Kidney tubule cell (primary cell): ENCODE data around the gene SLC19A1.
A peak's percentile ranks its signal among the peaks of the same experiment; 100 is the strongest.

Source experiments
- DNase-seq: peaks from one replicate; pipeline ENCODE4 v3.0.0-alpha.2; 2018; ENCODE audit warnings: low spot score

Gene SLC19A1

DNA sequence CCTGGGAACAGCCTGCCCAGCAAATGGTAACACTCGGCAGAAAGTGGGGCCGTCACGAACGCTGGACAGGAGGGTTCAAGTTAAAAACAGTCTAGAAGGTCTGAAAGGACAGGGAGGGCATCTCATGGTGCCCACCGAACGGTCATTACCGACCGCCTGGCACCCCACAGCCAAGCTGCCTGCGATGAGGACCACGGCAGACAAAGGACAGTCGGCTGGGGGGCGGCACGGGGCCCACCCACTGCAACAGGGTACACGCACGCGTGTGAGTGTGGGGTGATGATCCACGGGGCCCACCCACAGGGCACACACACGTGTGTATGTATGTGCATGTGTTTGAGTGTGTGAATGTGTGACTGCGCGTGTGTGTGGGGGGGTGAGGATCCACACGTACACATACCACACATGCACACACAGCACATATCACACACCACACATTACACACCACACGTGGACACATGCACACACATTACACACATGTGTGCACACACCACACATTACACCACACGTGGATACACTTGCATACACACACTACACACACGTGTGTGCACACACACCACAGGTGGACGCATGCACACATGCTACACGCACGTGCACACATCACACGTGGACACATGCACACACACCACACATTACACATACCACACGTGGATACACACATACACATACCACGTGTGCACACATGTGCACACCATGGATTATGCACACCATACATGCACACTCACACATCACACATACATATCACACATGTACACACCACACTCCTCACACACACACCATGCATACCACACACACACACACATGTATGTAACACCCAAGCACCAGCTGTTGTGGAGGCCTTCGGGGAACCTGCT lies 63.2 kb downstream of the SLC19A1 start:
- DNase-seq = no peak

- peak; percentile 40 for DNase-seq
Observed at GRCh38 chr21:45478115-45478801, 64.0 kb downstream of the SLC19A1 start.

DNA sequence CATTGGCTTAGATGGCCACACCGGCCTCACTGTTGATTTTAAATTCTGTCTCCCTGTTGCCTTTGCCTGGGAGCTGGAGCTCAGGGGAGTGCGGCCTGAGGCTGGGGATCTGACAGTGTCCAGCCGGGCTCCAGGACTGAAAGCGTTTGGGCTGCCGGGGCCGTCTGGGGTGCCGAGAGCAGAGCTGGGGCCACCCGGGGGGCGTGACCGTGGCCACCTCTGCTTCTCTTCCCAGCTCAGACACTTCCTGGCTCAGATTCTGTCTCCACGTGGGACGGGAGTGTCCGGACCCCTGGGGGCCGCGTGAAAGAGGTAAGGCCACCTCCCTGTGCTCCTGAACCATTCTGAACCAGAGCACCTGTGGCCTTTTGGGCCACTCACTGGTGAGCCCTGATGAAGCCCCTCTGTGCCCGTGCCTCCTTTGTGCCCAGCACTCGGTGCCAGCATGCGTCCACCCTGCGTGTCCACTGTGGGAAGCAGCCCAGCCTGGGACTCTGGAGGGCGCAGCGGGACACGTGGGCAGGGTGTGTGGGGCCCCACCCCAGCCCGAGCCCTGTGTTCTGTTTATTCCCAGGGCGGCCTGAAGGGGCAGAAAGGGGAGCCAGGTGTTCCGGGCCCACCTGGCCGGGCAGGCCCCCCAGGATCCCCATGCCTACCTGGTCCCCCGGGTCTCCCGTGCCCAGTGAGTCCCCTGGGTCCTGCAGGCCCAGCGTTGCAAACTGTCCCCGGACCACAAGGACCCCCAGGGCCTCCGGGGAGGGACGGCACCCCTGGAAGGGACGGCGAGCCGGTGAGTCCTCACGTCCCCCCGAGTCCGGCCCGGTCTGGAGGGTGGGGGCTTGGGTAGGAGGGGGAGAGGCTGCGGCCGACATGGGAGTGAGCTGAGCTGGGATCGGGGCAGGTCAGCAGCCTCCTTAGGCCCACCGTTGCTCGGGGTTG lies 64.8 kb downstream of the SLC19A1 start:
- DNase-seq = no peak

- no peak for DNase-seq
Observed at GRCh38 chr21:45476582-45476981, 65.7 kb downstream of the SLC19A1 start.

DNA sequence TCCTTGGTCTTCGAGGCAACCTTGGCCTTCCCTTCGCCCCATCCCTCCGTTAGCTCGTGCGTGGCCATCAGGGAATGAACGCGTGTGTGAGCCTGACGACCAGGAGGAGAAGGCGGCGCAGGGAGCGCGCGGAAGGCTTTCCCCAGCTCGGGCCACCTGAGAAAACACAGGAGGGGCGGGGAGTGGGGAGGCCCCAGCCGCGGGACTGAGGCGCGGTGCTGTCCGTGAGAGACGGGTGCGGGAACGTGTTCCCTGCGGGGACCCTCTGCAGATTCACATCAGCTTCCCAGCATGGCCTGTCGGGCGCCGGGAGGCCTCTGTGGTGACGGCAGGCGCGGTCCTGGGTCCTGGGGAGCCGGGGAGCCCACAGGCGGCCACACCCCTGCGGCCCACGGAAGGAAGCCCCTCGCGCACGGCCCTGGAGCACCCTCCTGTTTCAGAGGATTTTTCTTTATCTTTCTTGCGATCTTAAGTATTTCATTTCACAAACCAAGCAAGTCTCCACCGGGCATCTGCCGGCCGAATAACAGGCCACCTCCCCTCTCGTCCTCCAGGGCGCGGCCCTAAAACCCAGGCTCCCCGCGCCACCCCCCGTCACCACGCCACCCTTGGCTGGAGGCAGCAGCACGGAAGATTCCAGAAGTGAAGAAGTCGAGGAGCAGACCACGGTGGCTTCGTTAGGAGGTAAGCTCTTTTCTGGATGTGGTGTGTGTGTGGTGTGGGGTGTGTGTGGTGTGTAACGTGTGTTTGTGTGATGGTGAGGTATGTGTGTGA lies 66.3 kb downstream of the SLC19A1 start:
- no peak for DNase-seq

GRCh38 chr21:45475004-45475685 lies 67.1 kb downstream of the SLC19A1 start:
- no peak for DNase-seq

GRCh38 chr21:45474323-45474950 lies 67.8 kb downstream of the SLC19A1 start:
- no peak for DNase-seq

DNA sequence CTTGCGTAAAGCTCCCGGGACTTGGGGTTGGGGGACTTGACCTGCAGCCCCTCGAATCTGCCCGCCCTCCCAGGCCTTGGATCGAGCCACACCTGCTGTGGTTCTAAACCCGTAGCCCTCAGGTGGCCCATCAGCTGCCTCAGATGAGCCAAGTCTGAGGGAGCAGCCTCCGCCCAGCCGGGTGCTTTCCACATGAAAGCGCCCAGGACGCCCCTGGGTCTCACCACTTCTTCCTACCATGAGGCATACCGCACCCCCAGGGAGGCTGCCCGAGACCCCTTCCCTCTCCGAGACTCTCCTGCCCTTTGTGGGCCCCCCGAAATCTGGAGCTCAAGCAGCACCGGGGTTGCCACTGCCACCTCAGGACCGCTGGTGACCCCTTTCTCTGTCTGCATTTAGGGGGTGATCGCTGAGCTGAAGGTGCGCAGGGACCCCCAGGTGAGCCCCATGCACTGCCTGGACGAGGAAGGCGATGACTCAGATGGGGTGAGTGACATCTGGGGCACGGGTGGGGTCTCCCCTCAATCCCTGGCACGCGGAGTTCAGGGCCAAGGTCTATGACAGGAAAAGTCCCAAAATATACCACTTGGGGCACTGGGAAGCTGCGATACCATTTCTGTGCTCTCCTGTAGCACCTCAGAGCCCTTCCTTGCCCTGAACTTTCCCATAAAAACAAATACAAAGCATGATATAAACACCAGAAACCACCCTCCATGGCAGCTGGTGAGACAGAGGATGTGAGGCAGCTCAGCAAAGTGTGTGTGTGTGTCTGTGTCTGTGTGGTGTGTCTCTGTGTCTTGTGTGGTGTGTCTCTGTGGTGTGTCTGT lies 68.5 kb downstream of the SLC19A1 start:
- no peak for DNase-seq

- DNase-seq = no peak
Observed at GRCh38 chr21:45472445-45473365, 69.5 kb downstream of the SLC19A1 start.

DNA sequence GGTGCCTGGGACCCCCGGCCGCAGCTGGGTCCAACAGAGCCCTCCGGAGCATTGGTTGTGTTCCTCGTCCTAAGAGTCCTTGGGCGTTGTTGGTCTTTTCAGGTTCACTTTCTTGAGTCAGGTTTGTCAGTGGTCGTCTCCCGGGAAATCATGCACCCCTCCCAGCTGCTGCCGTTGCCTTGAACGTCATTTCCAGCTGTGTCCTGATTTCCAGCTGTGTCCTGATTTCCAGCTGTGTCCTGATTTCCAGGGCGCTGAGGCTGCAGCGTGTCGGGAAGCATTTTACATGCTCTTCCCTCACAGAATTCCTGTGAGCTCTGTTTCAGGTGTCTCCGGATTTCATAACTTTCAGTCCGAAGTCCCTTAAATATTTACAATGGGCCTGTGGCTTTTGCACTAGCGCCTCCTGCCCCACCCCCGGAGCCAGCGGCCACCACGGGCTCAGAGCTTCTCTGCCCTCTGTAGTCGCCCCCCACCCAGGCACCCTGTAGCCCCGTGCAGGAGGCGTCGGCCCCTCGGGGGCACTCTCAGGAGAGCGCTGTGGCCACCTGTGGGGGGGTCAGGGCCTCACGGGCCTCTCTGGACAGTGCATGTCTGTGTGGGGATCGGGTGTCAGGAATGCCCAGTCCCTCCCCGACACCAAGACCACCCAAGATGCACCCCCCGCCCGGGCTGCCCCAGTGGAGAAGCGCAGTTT lies 70.6 kb downstream of the SLC19A1 start:
- no peak for DNase-seq

DNA sequence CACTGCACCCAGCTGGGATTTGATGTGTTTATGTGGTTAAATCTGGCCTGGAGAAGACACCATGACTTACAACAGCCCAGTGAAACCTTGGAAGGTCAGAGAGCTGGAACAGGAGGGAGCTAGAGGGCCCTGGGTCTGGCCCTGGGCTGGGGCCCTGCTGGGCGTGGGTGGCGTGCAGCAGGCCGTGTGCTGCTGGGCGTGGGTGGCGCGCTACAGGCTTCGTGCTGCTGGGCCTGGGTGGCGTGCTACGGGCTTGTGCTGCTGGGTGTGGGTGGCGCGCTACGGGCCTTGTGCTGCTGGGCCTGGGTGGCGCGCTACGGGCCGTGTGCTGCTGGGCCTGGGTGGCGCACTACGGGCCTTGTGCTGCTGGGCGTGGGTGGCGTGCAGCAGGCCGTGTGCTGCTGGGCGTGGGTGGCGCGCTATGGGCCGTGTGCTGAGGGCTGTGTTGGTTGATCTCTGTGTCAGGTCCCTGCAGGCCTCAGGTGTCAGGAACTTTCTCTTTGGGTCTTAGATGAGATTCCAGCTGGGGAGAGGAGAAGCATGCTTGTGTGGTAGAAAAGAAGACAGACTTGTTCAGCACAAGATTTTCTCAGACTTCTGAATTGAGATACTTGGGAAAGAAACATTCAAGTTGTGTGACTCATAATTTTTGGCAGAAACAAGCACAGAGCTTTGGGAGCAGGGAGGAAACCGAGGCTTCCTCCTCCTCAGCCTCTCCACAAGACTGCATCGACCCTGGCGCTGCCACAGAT lies 71.3 kb downstream of the SLC19A1 start:
- peak; percentile 73 for DNase-seq

DNA sequence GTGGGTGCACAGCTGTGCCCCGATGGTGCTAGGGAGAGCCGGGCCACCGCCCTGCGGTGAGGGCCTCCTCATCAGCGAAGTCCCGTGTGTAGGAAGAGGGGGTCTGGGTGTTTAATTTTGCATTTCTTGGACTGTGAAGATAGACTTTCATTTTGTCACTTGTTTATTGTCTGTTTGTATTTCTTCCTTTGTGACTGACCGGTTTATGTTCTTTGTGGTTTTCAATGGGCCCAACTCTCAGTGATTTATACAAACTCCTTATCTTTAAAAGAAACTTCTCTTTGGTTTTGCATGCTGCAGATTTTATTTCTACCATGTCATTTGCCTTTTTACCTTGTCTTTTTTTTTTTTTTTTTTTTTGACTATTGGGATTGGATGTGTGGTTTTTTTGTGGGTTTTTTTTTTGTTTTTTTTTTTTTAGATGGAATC lies 72.1 kb downstream of the SLC19A1 start:
- no peak for DNase-seq

DNA sequence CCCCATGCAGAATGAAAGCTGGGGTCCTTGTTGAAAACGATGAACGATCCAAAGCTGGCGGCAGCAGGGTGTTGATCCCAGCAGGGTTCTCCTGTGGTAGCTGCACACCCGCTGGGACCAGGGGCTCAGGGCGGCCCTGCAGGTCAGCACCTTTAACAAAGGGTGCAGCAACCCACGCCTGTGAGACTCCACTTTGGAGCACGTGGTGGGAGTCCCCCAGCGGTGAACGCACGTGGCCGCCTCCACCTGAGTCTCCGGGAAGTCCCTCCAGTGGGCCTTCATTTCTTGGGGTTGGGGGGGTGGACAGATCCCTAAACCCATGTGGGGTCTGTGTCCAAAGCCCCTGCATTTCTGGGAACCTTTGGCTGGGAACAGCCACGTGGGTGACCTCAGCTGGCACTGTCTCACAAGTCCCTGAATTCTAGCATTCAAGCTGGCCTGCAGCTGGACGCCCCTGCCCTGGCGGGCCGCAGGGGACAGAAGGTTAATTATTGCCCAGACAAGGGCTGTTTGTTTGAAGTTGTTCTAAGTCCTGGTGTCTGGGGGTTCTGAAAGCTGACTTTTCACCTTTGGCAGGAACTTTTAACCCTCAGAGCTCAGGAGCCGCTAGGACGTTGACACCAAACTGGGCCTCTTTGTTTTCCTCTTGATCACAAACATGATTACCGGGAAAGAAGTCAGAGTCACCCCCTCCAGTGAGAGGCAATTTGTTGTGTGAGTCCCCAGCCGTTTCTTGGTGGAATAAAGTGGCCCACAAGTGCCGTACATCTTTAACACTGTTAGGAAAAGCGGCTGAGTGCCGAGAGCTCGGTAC lies 72.8 kb downstream of the SLC19A1 start:
- peak; percentile 43 for DNase-seq

DNA sequence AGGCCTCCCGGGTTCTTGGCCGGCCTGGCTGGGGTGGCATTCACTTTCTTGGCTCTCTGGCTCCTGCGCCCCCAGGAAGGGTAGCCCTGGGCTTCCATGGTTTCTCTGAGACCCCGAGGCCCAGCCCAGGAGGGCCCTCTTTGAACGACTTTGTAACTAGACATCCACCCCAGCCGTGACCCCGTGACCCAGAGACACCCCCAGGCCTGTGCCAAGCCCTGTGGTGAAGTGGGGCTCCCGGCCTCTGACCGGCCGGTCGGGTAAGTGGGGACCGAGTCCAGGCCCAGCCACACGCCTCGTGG lies 73.3 kb downstream of the SLC19A1 start:
- no peak for DNase-seq

- no peak for DNase-seq
Observed at GRCh38 chr21:45468051-45468970, 73.9 kb downstream of the SLC19A1 start.
